ENCODE results near the gene ZNF724.
"Not testable (repeated sequence)": the region's sequence is repeated elsewhere in the genome, so short reads cannot be mapped to it uniquely, and the experiment has no call there.

The ZNF724 gene

GRCh38 chr19:23249911-23250649 lies at the start of gene ZNF724:
Gene ZNF724, minus strand, starts transcription at chr19:23250394. Its CDS starts 152 bp downstream, at chr19:23250242.
- DNase-seq (ENCODE audit: low read depth in 1 of 2, low spot score in 1 of 2) = peak; percentile 71 to 72

GRCh38 chr19:23294141-23294540 lies 43.9 kb upstream of the ZNF724 start:
- no peak for DNase-seq (ENCODE audit: low read depth in 1 of 2, low spot score in 1 of 2)

DNA sequence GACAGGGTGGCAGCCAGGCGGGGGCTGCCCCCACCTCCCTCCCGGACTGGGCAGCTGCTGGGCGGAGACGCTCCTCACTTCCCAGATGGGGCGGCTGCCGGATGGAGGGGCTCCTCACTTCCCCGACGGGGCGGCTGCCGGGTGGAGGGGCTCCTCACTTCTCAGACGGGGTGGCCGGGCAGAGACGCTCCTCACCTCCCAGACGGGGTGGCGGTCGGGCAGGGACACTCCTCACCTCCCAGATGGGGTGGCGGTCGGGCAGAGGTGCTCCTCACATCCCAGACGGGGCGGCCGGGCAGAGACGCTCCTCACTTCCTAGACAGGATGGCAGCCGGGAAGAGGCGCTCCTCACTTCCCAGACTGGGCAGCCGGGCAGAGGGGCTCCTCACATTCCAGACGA lies 39.8 kb upstream of the ZNF724 start:
- not testable (repeated sequence) for DNase-seq (ENCODE audit: low read depth in 1 of 2, low spot score in 1 of 2)

- no peak for DNase-seq (ENCODE audit: low read depth in 1 of 2, low spot score in 1 of 2)
Observed at GRCh38 chr19:23287620-23288019, 37.4 kb upstream of the ZNF724 start.

DNA sequence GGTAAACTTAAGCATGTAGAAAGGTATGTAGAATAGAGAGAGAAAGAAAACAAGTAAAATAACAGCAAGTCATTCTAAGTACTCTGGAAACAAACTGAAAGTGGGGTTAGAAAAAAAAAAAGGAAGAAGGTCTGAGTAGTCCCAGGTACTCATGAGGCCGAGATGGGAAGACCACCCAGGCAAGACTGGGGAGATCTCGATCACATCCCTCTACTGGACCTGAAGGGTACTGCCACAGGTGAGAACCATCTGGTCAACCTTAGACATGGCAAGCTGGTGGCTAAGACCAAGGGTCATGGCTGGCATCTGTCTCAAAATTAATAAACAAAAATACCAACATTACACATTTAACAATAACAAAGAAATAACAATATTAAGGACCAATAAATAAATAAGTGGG lies 36.3 kb upstream of the ZNF724 start:
- no peak for DNase-seq (ENCODE audit: low read depth in 1 of 2, low spot score in 1 of 2)

- DNase-seq (ENCODE audit: low read depth in 1 of 2, low spot score in 1 of 2) = no peak
Observed at GRCh38 chr19:23285948-23286347, 35.8 kb upstream of the ZNF724 start.

DNA sequence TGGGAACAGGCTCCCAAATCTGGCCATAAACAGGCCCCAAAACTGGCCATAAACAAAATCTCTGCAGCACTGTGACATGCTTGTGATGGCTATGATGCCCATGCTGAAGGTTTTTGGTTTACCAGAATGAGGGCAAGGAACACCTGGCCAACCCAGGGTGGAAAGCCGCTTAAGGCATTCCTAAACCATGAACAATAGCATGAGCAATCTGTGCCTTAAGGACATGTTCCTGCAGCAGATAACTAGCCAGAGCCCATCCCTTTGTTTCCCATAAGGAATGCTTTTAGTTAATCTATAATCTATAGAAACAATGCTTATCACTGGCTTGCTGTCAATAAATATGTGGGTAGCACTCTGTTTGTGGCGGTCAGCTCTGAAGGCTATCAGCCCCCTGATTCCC lies 35.1 kb upstream of the ZNF724 start:
- not testable (repeated sequence) for DNase-seq (ENCODE audit: low read depth in 1 of 2, low spot score in 1 of 2)

DNA sequence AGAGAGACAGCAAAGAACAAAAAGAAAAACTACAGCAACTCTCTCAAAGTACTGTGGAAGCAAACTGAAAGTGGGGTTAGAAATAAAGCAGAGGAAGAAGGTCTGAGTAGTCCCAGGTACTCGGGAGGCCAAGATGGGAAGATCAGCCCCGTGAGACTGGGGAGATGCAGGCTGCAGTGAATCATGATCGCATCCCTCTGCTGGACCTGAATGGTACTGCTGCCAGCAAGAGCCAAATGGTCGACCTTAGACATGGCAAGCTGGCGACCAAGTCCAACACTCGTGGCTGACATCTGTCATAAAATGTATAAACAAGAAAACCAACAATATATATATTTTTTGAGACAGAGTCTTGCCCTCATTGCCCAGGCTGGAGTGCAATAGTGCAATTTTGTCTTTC lies 33.7 kb upstream of the ZNF724 start:
- DNase-seq (ENCODE audit: low read depth in 1 of 2, low spot score in 1 of 2) = peak; percentile 10 to 45

DNA sequence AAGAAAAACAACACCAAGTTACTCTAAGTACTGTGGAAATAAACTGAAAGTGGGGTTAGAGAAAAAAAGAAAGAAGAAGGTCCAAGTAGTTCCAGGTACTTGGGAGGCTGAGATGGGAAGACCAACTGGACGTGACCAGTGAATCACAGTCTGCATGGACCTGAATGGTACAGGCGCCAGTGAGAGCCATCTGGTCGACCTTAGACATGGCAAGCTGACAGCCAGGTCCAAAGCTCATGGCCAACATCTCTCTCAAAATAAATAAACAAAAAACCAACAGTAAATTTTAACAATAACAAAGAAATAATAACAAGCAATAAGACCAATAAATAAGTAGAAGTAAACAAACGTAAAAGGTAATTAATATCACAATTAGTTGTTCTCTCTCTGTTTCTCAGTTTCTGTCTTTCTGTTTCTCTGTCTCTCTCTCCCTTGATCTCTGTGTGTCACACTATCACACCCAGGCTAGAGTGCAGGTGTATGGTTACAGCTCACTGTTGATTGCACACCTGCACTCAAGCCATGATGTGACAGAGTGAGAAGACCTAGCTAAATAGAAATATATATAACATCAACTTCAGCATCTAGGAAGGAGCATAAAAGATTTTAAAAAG lies 31.6 kb upstream of the ZNF724 start:
- no peak for DNase-seq (ENCODE audit: low read depth in 1 of 2, low spot score in 1 of 2)

- DNase-seq (ENCODE audit: low read depth in 1 of 2, low spot score in 1 of 2) = not testable (repeated sequence)
Observed at GRCh38 chr19:23278118-23278517, 27.9 kb upstream of the ZNF724 start.

- peak; percentile 79 to 89 for DNase-seq (ENCODE audit: low read depth in 1 of 2, low spot score in 1 of 2)
Observed at GRCh38 chr19:23273590-23274412, 23.6 kb upstream of the ZNF724 start.

DNA sequence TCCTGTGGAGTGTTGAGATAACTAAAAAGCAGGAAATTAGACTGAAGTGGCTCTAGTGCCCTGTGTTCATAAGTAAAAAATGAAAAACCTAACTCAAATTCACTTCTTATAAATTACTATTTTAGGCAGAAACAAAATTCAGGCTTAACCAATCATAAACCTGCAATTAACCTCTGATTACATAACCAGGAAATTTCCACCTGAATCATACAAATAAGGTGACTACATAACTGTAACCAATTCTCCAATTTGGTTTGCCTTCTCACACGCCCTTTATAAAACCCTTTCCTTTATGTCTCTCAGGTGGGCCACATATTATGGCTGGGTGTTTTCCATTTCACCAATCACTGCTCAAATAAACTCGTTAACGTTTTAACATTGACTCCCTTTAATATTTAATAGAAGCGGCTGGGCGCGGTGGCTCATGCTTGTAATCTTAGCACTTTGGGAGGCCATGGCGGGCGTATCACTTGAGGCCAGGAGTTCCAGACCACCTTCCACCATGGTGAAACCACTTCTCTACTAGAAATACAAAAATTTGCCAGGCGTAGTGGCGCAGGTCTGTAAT lies 22.9 kb upstream of the ZNF724 start:
- peak in 1 of 2 donors; percentile 5 for DNase-seq (ENCODE audit: low read depth in 1 of 2, low spot score in 1 of 2)

GRCh38 chr19:23263870-23264590 lies 13.8 kb upstream of the ZNF724 start:
- DNase-seq (ENCODE audit: low read depth in 1 of 2, low spot score in 1 of 2) = no peak

- no peak for DNase-seq (ENCODE audit: low read depth in 1 of 2, low spot score in 1 of 2)
Observed at GRCh38 chr19:23263396-23263795, 13.2 kb upstream of the ZNF724 start.

DNA sequence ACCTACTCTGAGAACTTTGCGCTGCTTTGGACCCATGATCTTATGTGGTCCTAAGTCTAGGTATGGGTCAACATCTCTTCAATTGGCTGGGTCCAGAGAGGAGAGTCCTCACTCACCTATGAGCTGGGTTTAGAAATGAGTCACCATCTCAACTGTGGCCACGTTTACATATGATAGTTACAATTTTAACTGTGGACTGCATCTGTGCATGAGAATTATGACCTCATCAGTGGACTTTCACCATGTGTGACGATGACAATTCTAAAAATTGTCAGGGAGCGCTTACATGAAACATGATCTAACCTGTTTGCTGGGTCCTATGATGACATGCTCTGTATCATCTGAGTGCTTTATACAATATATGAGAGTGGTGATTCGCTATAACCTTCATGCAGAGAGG lies 12.7 kb upstream of the ZNF724 start:
- no peak for DNase-seq (ENCODE audit: low read depth in 1 of 2, low spot score in 1 of 2)

DNA sequence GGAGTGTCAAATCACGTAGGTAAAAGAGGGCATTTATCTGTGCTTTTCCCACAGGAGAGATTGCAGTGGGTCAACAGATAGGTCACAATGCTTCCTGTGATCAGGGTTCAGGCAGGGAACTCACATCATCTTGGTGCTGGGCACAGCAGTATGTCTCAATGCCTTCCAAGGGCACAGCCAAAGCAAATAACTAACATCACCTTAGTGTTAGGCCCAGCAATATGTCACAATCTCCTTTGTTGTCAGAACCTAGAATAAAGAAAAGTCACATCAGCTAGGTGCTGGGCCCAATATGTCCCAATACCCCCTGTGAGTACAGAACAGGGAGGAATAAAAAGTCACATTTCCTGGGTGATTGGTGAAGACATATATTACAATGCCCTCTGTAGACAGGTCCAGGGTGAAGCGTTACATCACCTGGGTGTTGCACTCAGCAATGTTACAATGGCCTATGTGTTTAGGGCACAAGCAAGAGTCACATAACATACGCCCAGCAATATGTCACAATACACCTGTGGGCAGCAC lies 11.4 kb upstream of the ZNF724 start:
- DNase-seq (ENCODE audit: low read depth in 1 of 2, low spot score in 1 of 2) = no peak

- DNase-seq (ENCODE audit: low read depth in 1 of 2, low spot score in 1 of 2) = no peak
Observed at GRCh38 chr19:23260956-23261355, 10.8 kb upstream of the ZNF724 start.

- DNase-seq (ENCODE audit: low read depth in 1 of 2, low spot score in 1 of 2) = no peak
Observed at GRCh38 chr19:23259961-23260360, 9.8 kb upstream of the ZNF724 start.

DNA sequence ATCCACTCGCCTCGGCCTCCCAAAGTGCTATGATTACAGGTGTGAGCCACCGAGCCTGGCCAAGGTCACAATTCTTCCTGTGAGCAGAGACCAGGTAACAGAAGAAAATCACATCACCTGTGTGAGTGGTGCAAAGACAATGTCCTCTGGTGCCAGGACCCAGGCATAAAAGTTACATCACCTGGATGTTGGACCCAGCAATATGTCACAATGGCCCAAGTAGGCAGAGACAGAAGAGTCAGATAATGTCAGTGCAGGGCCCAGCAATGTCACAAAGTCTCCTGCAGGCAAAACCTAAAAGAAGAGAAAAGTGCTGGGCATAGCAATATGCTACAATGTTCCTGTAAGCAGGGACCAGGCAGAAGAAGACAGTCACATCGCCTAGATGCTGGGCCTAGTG lies 5.5 kb upstream of the ZNF724 start:
- no peak for DNase-seq (ENCODE audit: low read depth in 1 of 2, low spot score in 1 of 2)

DNA sequence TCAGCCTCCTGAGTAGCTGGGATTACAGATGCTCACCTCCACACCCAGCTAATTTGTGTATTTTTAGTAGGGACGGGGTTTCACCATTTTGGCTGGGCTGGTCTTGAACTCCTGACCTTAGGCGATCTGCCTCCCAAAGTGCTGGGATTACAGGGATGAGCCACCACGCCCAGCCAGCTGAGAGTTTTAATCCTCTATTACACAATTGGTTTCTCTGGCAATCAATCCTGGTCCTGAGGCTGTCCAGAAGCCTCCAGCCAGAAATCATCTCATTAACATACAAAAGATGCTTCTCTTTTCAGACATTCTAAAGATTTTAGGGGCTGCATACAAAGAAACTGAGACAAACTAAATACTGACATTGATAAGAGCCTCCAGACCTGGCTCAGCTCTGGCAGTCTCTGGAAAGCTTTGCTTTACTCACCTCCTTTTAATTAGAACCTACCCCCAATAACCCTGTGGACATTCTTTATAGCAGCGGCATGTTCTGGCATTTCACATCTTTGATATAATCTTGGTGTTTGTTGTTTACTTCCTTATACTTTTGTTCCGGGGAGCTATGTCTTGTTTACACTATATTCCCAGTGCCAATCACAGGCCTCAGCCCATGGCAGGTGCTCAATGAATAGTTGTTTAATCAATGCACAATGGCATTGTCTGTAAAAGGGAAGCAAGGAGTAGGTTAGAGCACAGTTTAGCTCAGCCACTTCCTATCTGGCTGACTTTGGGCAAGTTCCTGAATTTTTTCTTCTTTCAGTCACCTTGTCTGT lies 4.1 kb upstream of the ZNF724 start:
- DNase-seq (ENCODE audit: low read depth in 1 of 2, low spot score in 1 of 2) = no peak

Data from stimulated activated CD4-positive, alpha-beta T cell treated with anti-CD3 and anti-CD28 coated beads, Interleukin-15, amount 100 ng/mL, for 1 hour (primary cell).